HCT116 (cell line): Measurements from ENCODE around the gene ANAPC2. TPM values are rescaled to one million over a fixed set of nuclear protein-coding genes. Genes with fewer than 3 reads are reported as not detected.
A peak's percentile ranks its signal among the peaks of the same experiment; 100 is the strongest.

Experiments
- ATAC-seq: fragments of 200-7000 bp; cut with Tn5 transposase; 2 replicates; pipeline ENCODE4 v1.9.1; 2020; ENCODE audit warnings: mild to moderate bottlenecking, moderate library complexity
- BruUV-seq: library from RNA; stranded (reverse); fragments of 400-500 nt; replicated peaks from 2 replicates; lab custom pipeline; 2021; lab: Mats Ljungman, UMichigan
- CTCF ChIA-PET: fragments of 300-600 bp; sonication (Branson Sonifier 250); formaldehyde crosslinking; loops from one replicate; lab custom pipeline; 2021; ENCODE audit warnings: antibody characterized with exemption; lab: Charles Lee
- POLR2A ChIA-PET: fragments of 300-600, 350-600 bp; sonication (Branson Sonifier 250); formaldehyde crosslinking; loops from one replicate; lab custom pipeline; 2021; ENCODE audit warnings: antibody characterized with exemption; lab: Charles Lee
- RAD21 ChIA-PET, 2 experiments: fragments of 300-600 bp; sonication (Branson Sonifier 250); formaldehyde crosslinking; loops; one replicate each; lab custom pipeline; 2023; ENCODE audit warnings: low total read pairs in 2 of 2; ENCODE audit not compliant: uncharacterized antibody in 2 of 2, unreplicated experiment in 2 of 2, low non-redundant PET in 1 of 2; lab: Charles Lee
- DNase-seq: peaks from one replicate; pipeline ENCODE4 v3.0.0-alpha.2; 2010; ENCODE audit warnings: low read depth, low spot score
- H2AFZ ChIP-seq: fragments of 200-600 bp; shearing (Covaris generic), sonication (generic); 2 replicates; pipeline ENCODE4 v1.6.1; 2017; ENCODE audit warnings: low read depth, mixed run types, mixed read lengths, antibody characterized with exemption, low read length; ENCODE audit not compliant: poor library complexity, severe bottlenecking
- H3K27ac ChIP-seq: 2 replicates; pipeline ENCODE4 v1.5.1; 2012; ENCODE audit warnings: low read depth, low read length
- H3K27me3 ChIP-seq: fragments of 200-600 bp; sonication (generic); 2 replicates; pipeline ENCODE4 v1.6.1; 2016; ENCODE audit warnings: mixed run types, low read length, mixed read lengths; ENCODE audit not compliant: insufficient read depth
- H3K36me3 ChIP-seq, 2 experiments: fragments of 200-500 bp in 1 of 2; fragments of 200-600 bp in 1 of 2; sonication (Bioruptor generic) in 1 of 2; sonication (generic) in 1 of 2; 2 replicates each; pipeline versions ENCODE4 v1.5.1 to v1.6.1; 2014 to 2016; ENCODE audit warnings: low read length in 2 of 2, inconsistent platforms in 1 of 2, mixed read lengths in 1 of 2, mixed run types in 1 of 2; ENCODE audit not compliant: insufficient read depth in 2 of 2, control insufficient read depth in 1 of 2
- H3K4me1 ChIP-seq, 2 experiments: fragments of 200-600 bp in 1 of 2; sonication (generic) in 1 of 2; 2 replicates each; pipeline versions ENCODE4 v1.5.1 to v1.6.1; 2012 to 2017; ENCODE audit warnings: low read length in 2 of 2, inconsistent platforms in 1 of 2, mild to moderate bottlenecking in 1 of 2, mixed read lengths in 1 of 2, mixed run types in 1 of 2, moderate library complexity in 1 of 2; ENCODE audit not compliant: insufficient read depth in 2 of 2, control insufficient read depth in 1 of 2
- H3K4me2 ChIP-seq: fragments of 200-600 bp; sonication (generic); 2 replicates; pipeline ENCODE4 v1.6.1; 2017; ENCODE audit warnings: mixed run types, low read length, mixed read lengths
- H3K4me3 ChIP-seq, 2 experiments: fragments of 200-600 bp in 1 of 2; sonication (generic) in 1 of 2; replicated peaks in 1 of 2; 2 replicates each; pipeline ENCODE4 v1.5.1; 2011 to 2016; ENCODE audit warnings: low read length in 2 of 2, control low read depth in 1 of 2, low read depth in 1 of 2, mild to moderate bottlenecking in 1 of 2, mixed read lengths in 1 of 2, mixed run types in 1 of 2
- H3K79me2 ChIP-seq: fragments of 200-600 bp; sonication (generic); 2 replicates; pipeline ENCODE4 v1.6.1; 2017; ENCODE audit warnings: mild to moderate bottlenecking, mixed run types, low read length, moderate library complexity, mixed read lengths; ENCODE audit not compliant: insufficient read depth
- H3K9ac ChIP-seq: fragments of 200-600 bp; sonication (generic); 2 replicates; pipeline ENCODE4 v1.6.1; 2016; ENCODE audit warnings: low read length, mixed read lengths
- H3K9me2 ChIP-seq: fragments of 200-600 bp; sonication (generic), shearing (Covaris generic); 2 replicates; pipeline ENCODE4 v1.6.1; 2017; ENCODE audit warnings: mixed run types, mild to moderate bottlenecking, moderate library complexity; ENCODE audit not compliant: insufficient read depth
- H3K9me3 ChIP-seq, 2 experiments: fragments of 200-500 bp in 1 of 2; fragments of 200-600 bp in 1 of 2; sonication (Bioruptor generic) in 1 of 2; sonication (generic) in 1 of 2; 2 replicates each; pipeline ENCODE4 v1.6.1; 2014 to 2017; ENCODE audit warnings: low read length in 2 of 2, mixed read lengths in 2 of 2, inconsistent platforms in 1 of 2, low read depth in 1 of 2, mild to moderate bottlenecking in 1 of 2, mixed run types in 1 of 2, moderate library complexity in 1 of 2; ENCODE audit not compliant: control insufficient read depth in 1 of 2, insufficient read depth in 1 of 2
- H4K20me1 ChIP-seq: fragments of 200-600 bp; sonication (generic), shearing (Covaris generic); 2 replicates; pipeline ENCODE4 v1.6.1; 2017; ENCODE audit warnings: mixed run types, mild to moderate bottlenecking, moderate library complexity; ENCODE audit not compliant: insufficient read depth
- CBX3 ChIP-seq: IDR thresholded peaks from 2 replicates; pipeline ENCODE4 v1.6.1; 2012; ENCODE audit warnings: low read depth
- CEBPB ChIP-seq: IDR thresholded peaks from 2 replicates; pipeline ENCODE4 v1.6.1; 2012; ENCODE audit warnings: low read depth
- EGR1 ChIP-seq: IDR thresholded peaks from 2 replicates; pipeline ENCODE4 v1.6.1; 2012; ENCODE audit warnings: low read depth
- EZH2phosphoT487 ChIP-seq: fragments of 200-600 bp; IDR thresholded peaks from 2 replicates; pipeline ENCODE4 v1.6.1; 2018; ENCODE audit warnings: antibody characterized with exemption, borderline replicate concordance
- FOSL1 ChIP-seq: IDR thresholded peaks from 2 replicates; pipeline ENCODE4 v1.6.1; 2012; ENCODE audit warnings: low read depth
- POLR2AphosphoS5 ChIP-seq: IDR thresholded peaks from 2 replicates; pipeline ENCODE4 v1.6.1; 2011; ENCODE audit warnings: mild to moderate bottlenecking, low read depth, low read length, moderate library complexity
- RAD21 ChIP-seq: IDR thresholded peaks from 2 replicates; pipeline ENCODE4 v1.6.1; 2012; ENCODE audit warnings: low read depth, mild to moderate bottlenecking
- SP1 ChIP-seq: IDR thresholded peaks from 2 replicates; pipeline ENCODE4 v1.6.1; 2012; ENCODE audit warnings: low read depth
- SRF ChIP-seq: IDR thresholded peaks from 2 replicates; pipeline ENCODE4 v1.6.1; 2012; ENCODE audit warnings: low read depth
- TCF7L2 ChIP-seq: IDR thresholded peaks from 2 replicates; pipeline ENCODE4 v1.7.0; 2011; ENCODE audit warnings: borderline replicate concordance, inconsistent platforms; ENCODE audit not compliant: insufficient read depth, insufficient read length; ENCODE audit errors: extremely low read depth
- YY1 ChIP-seq: IDR thresholded peaks from 2 replicates; pipeline ENCODE4 v1.6.1; 2011; ENCODE audit warnings: low read length, low read depth, moderate library complexity, mild to moderate bottlenecking; ENCODE audit not compliant: insufficient replicate concordance; ENCODE audit errors: extremely low read depth
- ZBTB33 ChIP-seq: IDR thresholded peaks from 2 replicates; pipeline ENCODE4 v1.6.1; 2011; ENCODE audit warnings: mild to moderate bottlenecking, low read length, moderate library complexity; ENCODE audit not compliant: insufficient replicate concordance; ENCODE audit errors: extremely low read depth
- ZFX ChIP-seq: fragments of 450-650 bp; IDR thresholded peaks from 2 replicates; pipeline ENCODE4 v1.6.1; 2017
- intact Hi-C: fragments of 100-400 bp; cut with micrococcal nuclease; formaldehyde crosslinking; loops from 2 replicates; pipeline ENCODE4 v1.10.0; 2022
- total RNA-seq: library from RNA; stranded (reverse); gene quantifications from one replicate; pipeline ENCODE4 v1.2.1, GENCODE V29; 2021; ENCODE audit not compliant: unreplicated experiment
- TF ChIP-seq, protein P1 (sequence below): IDR thresholded peaks from 2 replicates; pipeline ENCODE4 v1.6.1; 2012; ENCODE audit warnings: low read depth
- TF ChIP-seq, protein P2 (sequence below): IDR thresholded peaks from 2 replicates; pipeline ENCODE4 v1.6.1; 2012
- TF ChIP-seq, protein P3 (sequence below), 3 experiments: fragments of 200-600 bp in 1 of 3; sonication (generic) in 1 of 3; IDR thresholded peaks in 2 of 3; conservative IDR thresholded peaks in 1 of 3; 2 replicates each; pipeline ENCODE4 v1.5.1; 2012 to 2017; ENCODE audit warnings: low read depth in 2 of 3, low read length in 2 of 3, antibody characterized with exemption in 1 of 3, borderline replicate concordance in 1 of 3, control low read depth in 1 of 3, mild to moderate bottlenecking in 1 of 3, mixed read lengths in 1 of 3, mixed run types in 1 of 3, moderate library complexity in 1 of 3; ENCODE audit not compliant: insufficient read depth in 1 of 3
- TF ChIP-seq, protein P4 (sequence below): IDR thresholded peaks from 2 replicates; pipeline ENCODE4 v1.6.1; 2012

The ANAPC2 gene
- total RNA-seq, 1 experiment from 2014 or later = 75.5 TPM

DNA sequence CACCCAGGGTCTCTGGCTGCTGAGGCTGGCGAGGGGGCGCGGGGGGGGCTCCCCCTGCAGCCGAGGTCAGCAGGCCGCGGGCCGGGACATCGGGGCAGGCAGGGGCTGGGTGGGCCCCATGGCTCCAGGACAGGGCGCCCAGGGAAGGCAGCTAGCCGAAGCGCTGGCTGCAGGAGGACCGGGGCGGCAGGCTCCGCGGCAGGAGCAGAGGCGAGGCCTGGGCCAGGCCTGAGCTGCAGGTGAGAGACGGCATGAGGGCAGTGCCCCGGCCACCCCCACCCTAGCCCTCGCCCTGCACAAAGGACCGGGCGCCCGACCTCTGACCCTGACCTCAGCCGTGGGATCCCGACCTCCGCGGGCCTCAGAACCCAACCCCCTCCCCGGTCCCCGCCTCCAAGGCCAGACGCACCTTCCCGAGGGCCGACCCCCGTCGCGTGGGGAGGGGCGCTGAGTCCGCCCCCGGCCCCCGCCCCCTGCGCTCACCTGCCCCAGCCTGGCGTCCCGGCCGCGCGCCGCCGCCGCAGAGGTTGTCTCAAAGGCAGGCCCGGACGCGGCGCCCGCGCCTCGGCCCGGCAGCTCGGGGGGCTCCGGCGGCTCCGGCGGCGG lies 33.2 kb upstream of the ANAPC2 start:
- H3K9me3 ChIP-seq = no peaks in the 10 kb centered on the region
- H3K79me2 ChIP-seq = no peaks in the 10 kb centered on the region
- POLR2A ChIA-PET = interaction anchor here (1.2 kb wide), 1 partner anchor 19 kb away, joined by 3 read pairs; the partner anchor contains the start of gene TUBB4B
- RAD21 ChIA-PET = no interaction called here
- CTCF ChIA-PET = no interaction called here
- peaks cover 51 to 80% of the 10 kb centered on the region in 2 experiments for H3K4me1 ChIP-seq
- no peaks in the 10 kb centered on the region for H3K9me2 ChIP-seq
- no peaks in the 10 kb centered on the region for H3K27me3 ChIP-seq
- peak overlapping the region; percentile 98; the same call in 1 of the 2 replicates for H3K27ac ChIP-seq
- peak overlapping the region; percentile 59 for H3K9ac ChIP-seq
- TF ChIP-seq, protein P1, sequence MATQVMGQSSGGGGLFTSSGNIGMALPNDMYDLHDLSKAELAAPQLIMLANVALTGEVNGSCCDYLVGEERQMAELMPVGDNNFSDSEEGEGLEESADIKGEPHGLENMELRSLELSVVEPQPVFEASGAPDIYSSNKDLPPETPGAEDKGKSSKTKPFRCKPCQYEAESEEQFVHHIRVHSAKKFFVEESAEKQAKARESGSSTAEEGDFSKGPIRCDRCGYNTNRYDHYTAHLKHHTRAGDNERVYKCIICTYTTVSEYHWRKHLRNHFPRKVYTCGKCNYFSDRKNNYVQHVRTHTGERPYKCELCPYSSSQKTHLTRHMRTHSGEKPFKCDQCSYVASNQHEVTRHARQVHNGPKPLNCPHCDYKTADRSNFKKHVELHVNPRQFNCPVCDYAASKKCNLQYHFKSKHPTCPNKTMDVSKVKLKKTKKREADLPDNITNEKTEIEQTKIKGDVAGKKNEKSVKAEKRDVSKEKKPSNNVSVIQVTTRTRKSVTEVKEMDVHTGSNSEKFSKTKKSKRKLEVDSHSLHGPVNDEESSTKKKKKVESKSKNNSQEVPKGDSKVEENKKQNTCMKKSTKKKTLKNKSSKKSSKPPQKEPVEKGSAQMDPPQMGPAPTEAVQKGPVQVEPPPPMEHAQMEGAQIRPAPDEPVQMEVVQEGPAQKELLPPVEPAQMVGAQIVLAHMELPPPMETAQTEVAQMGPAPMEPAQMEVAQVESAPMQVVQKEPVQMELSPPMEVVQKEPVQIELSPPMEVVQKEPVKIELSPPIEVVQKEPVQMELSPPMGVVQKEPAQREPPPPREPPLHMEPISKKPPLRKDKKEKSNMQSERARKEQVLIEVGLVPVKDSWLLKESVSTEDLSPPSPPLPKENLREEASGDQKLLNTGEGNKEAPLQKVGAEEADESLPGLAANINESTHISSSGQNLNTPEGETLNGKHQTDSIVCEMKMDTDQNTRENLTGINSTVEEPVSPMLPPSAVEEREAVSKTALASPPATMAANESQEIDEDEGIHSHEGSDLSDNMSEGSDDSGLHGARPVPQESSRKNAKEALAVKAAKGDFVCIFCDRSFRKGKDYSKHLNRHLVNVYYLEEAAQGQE = no peak
- TF ChIP-seq ZBTB33 (no peak), YY1 (no peak), EZH2phosphoT487 (no peak), POLR2AphosphoS5 (no peak), TCF7L2 (no peak), CEBPB (no peak), FOSL1 (no peak), CBX3 (no peak), EGR1 (no peak), RAD21 (no peak), ZFX (no peak), SRF (no peak), SP1 (no peak)
- TF ChIP-seq, protein P2, sequence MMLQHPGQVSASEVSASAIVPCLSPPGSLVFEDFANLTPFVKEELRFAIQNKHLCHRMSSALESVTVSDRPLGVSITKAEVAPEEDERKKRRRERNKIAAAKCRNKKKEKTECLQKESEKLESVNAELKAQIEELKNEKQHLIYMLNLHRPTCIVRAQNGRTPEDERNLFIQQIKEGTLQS = no peak
- TF ChIP-seq, protein P3, sequence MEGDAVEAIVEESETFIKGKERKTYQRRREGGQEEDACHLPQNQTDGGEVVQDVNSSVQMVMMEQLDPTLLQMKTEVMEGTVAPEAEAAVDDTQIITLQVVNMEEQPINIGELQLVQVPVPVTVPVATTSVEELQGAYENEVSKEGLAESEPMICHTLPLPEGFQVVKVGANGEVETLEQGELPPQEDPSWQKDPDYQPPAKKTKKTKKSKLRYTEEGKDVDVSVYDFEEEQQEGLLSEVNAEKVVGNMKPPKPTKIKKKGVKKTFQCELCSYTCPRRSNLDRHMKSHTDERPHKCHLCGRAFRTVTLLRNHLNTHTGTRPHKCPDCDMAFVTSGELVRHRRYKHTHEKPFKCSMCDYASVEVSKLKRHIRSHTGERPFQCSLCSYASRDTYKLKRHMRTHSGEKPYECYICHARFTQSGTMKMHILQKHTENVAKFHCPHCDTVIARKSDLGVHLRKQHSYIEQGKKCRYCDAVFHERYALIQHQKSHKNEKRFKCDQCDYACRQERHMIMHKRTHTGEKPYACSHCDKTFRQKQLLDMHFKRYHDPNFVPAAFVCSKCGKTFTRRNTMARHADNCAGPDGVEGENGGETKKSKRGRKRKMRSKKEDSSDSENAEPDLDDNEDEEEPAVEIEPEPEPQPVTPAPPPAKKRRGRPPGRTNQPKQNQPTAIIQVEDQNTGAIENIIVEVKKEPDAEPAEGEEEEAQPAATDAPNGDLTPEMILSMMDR (IDR thresholded peaks at IDR 0.05 in 2 of 3, conservative IDR thresholded peaks at IDR 0.05 in 1 of 3; ENCODE audit: borderline replicate concordance in 1 of 3, insufficient read depth in 1 of 3, low read depth in 2 of 3, low read length in 2 of 3) = no peak
- TF ChIP-seq, protein P4, sequence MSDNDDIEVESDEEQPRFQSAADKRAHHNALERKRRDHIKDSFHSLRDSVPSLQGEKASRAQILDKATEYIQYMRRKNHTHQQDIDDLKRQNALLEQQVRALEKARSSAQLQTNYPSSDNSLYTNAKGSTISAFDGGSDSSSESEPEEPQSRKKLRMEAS = no peak
- TF ChIP-seq, all 23 proteins: peak for 0
- no peak for DNase-seq
- intact Hi-C loops = loop anchor here (2.0 to 10.0 kb wide), 3 partner anchors 17 to 437 kb away; partner anchors contain the start of genes NDOR1 and TMEM203
- H3K4me2 ChIP-seq = peak overlapping the region; percentile 74
- BruUV-seq = no TSS peak
- peak overlapping the region; percentile 50 to 60 for H3K4me3 ChIP-seq
- H2AFZ ChIP-seq = no peak overlapping the region
- H3K36me3 ChIP-seq = no peaks in the 10 kb centered on the region
- ATAC-seq = no peak
- H4K20me1 ChIP-seq = no peaks in the 10 kb centered on the region
